HG02571 (cell line): ENCODE results near the gene NOVA1.

Source experiments
- ATAC-seq: cut with Tn5 transposase; IDR thresholded peaks from one replicate; pipeline ENCODE4 v1.9.1; 2021; ENCODE audit warnings: mild to moderate bottlenecking, moderate library complexity; ENCODE audit not compliant: unreplicated experiment

The NOVA1 gene

GRCh38 chr14:26463136-26463535, 134.7 kb downstream of the NOVA1 start:
- no peak for ATAC-seq

- no peak for ATAC-seq
Observed at GRCh38 chr14:26454105-26454504, 143.7 kb downstream of the NOVA1 start.

- ATAC-seq = no peak
Observed at GRCh38 chr14:26448181-26448855, 149.5 kb downstream of the NOVA1 start.

- no peak for ATAC-seq
Observed at GRCh38 chr14:26444822-26445221, 153.0 kb downstream of the NOVA1 start.

- ATAC-seq = no peak
Observed at GRCh38 chr14:26443654-26444053, 154.2 kb downstream of the NOVA1 start.

- ATAC-seq = no peak
Observed at GRCh38 chr14:26429205-26429604, 168.6 kb downstream of the NOVA1 start.

GRCh38 chr14:26427097-26427496, 170.7 kb downstream of the NOVA1 start:
- ATAC-seq = no peak

- no peak for ATAC-seq
Observed at GRCh38 chr14:26424537-26424936, 173.3 kb downstream of the NOVA1 start.

- no peak for ATAC-seq
Observed at GRCh38 chr14:26415618-26416123, 182.2 kb downstream of the NOVA1 start.

- ATAC-seq = no peak
Observed at GRCh38 chr14:26414926-26415325, 182.9 kb downstream of the NOVA1 start.

GRCh38 chr14:26414103-26414502, 183.7 kb downstream of the NOVA1 start:
- no peak for ATAC-seq

- ATAC-seq = no peak
Observed at GRCh38 chr14:26412421-26412820, 185.4 kb downstream of the NOVA1 start.

- no peak for ATAC-seq
Observed at GRCh38 chr14:26410189-26410685, 187.6 kb downstream of the NOVA1 start.

GRCh38 chr14:26404927-26405326, 192.9 kb downstream of the NOVA1 start:
- ATAC-seq = no peak

GRCh38 chr14:26403760-26404159, 194.1 kb downstream of the NOVA1 start:
- ATAC-seq = no peak

GRCh38 chr14:26402126-26402525, 195.7 kb downstream of the NOVA1 start:
- ATAC-seq = no peak

- ATAC-seq = no peak
Observed at GRCh38 chr14:26401179-26401968, 196.5 kb downstream of the NOVA1 start.

- ATAC-seq = no peak
Observed at GRCh38 chr14:26400373-26400772, 197.5 kb downstream of the NOVA1 start.

GRCh38 chr14:26398616-26399015, 199.2 kb downstream of the NOVA1 start:
- no peak for ATAC-seq
